GM21390 (cell line): ENCODE data around the gene RABEP2.
"Not testable (repeated sequence)": the region's sequence is repeated elsewhere in the genome, so short reads cannot be mapped to it uniquely, and the experiment has no call there.

Experiments used
- ATAC-seq: cut with Tn5 transposase; IDR thresholded peaks from one replicate; pipeline ENCODE4 v1.9.1; 2021; ENCODE audit not compliant: unreplicated experiment

RABEP2 gene

GRCh38 chr16:28924762-28925385 lies at the start of gene RABEP2:
TSS of gene RABEP2 (minus strand) at chr16:28925238. CDS start at chr16:28925163, 75 bp downstream.
- peak; percentile 52 for ATAC-seq

- peak; percentile 83 for ATAC-seq
These were observed 49.6 kb upstream of the RABEP2 start, which contains the start of gene SPNS1 for GRCh38 chr16:28974437-28975157. TSS of gene SPNS1 (plus strand) at chr16:28974778. CDS start at chr16:28975152, 374 bp downstream.

GRCh38 chr16:28974007-28974436 lies 49.0 kb upstream of the RABEP2 start:
- ATAC-seq = no peak

- not testable (repeated sequence) for ATAC-seq
These were observed 44.7 kb upstream of the RABEP2 start for GRCh38 chr16:28969696-28970095.

GRCh38 chr16:28967156-28967555 lies 42.1 kb upstream of the RABEP2 start:
- no peak for ATAC-seq

- no peak for ATAC-seq
These were observed 39.5 kb upstream of the RABEP2 start for GRCh38 chr16:28964496-28964895.

GRCh38 chr16:28964072-28964471 lies 39.0 kb upstream of the RABEP2 start:
- ATAC-seq = no peak

GRCh38 chr16:28958836-28959235 lies 33.8 kb upstream of the RABEP2 start:
- ATAC-seq = no peak

- ATAC-seq = no peak
These were observed 33.2 kb upstream of the RABEP2 start for GRCh38 chr16:28958216-28958615.

GRCh38 chr16:28951410-28951943 lies 26.4 kb upstream of the RABEP2 start:
- no peak for ATAC-seq

GRCh38 chr16:28950648-28951409 lies 25.8 kb upstream of the RABEP2 start, which contains the start of gene NFATC2IP:
TSS of gene NFATC2IP (plus strand) at chr16:28950937. CDS start at chr16:28951012, 75 bp downstream.
- ATAC-seq = peak; percentile 90

GRCh38 chr16:28946681-28947080 lies 21.6 kb upstream of the RABEP2 start:
- no peak for ATAC-seq

GRCh38 chr16:28943281-28943680 lies 18.2 kb upstream of the RABEP2 start:
- ATAC-seq = no peak

GRCh38 chr16:28939825-28940224 lies 14.8 kb upstream of the RABEP2 start:
- ATAC-seq = not testable (repeated sequence)

GRCh38 chr16:28938721-28939120 lies 13.7 kb upstream of the RABEP2 start:
- ATAC-seq = no peak

- no peak for ATAC-seq
These were observed 12.3 kb upstream of the RABEP2 start for GRCh38 chr16:28937222-28937876.

- no peak for ATAC-seq
These were observed 11.7 kb upstream of the RABEP2 start for GRCh38 chr16:28936784-28937155.

- ATAC-seq = peak; percentile 56
These were observed 11.1 kb upstream of the RABEP2 start for GRCh38 chr16:28935924-28936783.

GRCh38 chr16:28935346-28935745 lies 10.3 kb upstream of the RABEP2 start:
- ATAC-seq = no peak

GRCh38 chr16:28933171-28933570 lies 8.1 kb upstream of the RABEP2 start:
- no peak for ATAC-seq
